Hematopoietic multipotent progenitor cell (in vitro differentiated cells): ENCODE results near the gene UBE2D1. TPM values are rescaled to one million over a fixed set of nuclear protein-coding genes. Genes with fewer than 3 reads are reported as not detected.

ENCODE experiments used
- DNase-seq, 3 donors: peaks; one replicate each; pipeline ENCODE4 v3.0.0-alpha.2; 2011 to 2015; ENCODE audit warnings: low read depth in 2 of 3, low spot score in 2 of 3
- total RNA-seq: library from RNA; depleted of rRNA; stranded (reverse); fragments of >200 nt; gene quantifications from one replicate; pipeline ENCODE4 v1.2.3, GENCODE V29; 2012

The UBE2D1 gene
- total RNA-seq, 1 donor, result 12.7 TPM

DNA sequence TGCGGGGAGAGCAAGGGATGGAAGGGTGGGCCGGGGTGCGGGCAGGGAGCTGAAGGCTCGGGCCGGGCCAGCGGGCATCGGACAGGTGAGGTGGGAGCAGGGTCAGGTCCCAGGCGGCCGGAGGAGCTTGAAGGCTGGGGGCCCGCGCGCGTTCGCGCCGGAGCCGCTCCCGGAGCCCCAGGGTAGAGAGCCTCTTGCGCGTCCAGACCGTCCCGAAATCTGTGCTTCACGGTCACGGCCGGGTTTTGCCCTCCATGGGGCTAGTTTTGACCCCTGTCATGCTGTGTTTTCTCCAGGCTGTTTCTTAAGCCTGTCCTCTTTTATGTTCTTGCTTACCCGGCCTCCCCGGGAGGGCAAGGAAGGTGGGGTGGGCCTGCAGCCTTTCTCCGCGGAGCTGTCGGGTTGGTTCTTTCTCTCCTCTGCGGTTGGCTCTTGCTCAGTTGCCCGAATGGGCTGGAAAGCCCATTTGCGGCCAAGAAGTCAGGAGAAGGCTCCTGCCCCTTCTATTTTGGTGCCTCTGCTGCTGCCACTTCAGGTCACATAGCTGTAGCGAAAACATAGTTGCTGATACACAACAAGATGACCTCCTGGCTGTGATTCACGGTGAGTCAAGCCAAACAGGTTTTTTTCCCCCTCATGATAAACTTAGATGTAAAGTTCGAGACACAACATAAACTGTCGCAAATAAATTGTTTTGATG, 650 bp downstream of the UBE2D1 start:
- peak in 2 of 3 donors; percentile 11 to 16 for DNase-seq

GRCh38 chr10:58336242-58336641, 1.4 kb downstream of the UBE2D1 start:
- no peak for DNase-seq

- no peak for DNase-seq
Measured at GRCh38 chr10:58341422-58341821, 6.6 kb downstream of the UBE2D1 start.

DNA sequence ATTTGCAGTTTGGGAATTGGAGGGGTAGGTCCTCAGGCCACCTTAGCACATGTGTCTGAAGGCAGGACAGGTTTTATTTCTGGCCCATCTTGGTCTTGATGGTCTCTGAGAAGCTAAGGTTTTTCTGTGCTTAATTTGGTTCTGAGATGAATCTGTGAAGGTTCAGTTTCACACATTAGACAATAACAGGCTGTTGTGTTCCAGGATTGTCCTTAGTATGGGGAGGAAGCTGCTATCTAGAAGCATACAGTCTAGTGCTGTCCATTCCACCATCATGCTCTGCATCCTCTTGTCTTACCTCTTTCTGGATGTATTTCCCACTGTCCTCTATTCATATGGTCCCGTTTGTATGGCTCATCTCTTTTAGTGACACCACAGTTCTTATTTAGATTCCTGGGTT, 7.1 kb downstream of the UBE2D1 start:
- no peak for DNase-seq

DNA sequence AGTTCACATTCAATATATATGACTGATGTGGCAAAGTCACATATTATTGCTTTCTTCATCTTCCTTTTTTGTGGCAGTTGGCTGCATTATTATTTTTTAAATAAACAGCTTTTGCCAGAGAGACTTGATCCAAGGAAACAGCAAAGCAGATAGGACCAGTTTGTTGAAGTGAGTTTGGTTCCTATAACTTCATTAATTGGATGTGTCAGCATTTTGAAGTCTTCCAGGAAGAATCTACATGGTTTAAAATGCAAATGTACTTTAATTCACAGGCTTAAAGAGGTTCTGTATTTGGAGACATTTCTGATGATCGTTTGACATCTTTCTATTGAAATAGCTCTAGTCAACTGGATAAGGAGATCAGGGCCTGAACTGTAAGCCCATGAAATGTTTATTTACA, 13.2 kb downstream of the UBE2D1 start:
- DNase-seq, result no peak

- DNase-seq, result no peak
Measured at GRCh38 chr10:58348571-58349033, 13.8 kb downstream of the UBE2D1 start.

DNA sequence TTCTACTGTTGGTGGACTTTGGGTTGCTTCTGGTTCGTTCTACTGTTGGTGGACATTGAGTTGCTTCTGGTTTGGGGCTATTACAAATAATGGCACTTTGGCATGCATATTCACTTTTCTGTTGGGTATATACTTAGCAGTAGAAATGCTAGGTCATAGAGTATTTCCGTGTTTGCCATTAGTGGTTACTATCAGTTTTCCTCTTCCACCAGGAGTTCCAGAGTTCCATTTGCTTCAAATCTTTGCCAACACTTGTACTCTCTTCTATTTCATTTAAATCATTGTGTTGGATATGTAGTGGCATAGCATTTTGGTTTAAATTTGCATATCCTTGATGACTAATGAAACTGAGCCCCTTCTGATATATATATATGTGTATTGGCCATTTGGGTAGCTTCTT, 15.2 kb downstream of the UBE2D1 start:
- no peak for DNase-seq

DNA sequence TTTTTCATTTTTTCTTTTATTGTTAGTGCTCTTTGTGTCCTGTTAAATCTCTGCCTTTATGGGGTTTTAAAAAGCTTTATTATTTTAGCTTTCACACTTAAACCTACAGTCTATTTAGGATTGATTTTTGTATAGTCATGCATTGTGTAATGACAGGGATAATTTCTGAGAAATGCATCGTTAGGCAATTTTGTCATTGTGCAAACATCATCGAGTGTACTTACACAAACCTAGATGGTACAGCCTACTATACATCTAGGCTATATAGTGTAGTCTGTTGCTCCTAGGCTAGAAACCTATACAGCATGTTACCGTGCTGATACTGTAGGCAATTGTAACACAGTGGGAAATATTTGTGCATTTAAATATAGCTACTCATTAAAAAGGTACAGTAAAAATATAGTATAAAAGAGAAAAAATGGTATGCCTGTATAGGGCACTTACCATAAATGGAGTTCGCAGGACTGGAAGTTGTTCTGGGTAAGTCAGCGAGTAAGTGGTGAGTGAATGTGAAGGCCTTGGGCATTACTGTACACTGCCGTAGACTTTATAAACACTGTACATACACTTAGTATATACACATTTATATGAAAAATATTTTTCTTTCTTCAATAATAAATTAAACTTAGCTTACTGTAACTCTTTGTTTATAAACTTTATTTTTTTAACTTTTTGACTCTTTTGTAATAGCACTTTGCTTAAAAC, 16.0 kb downstream of the UBE2D1 start:
- DNase-seq, result no peak

DNA sequence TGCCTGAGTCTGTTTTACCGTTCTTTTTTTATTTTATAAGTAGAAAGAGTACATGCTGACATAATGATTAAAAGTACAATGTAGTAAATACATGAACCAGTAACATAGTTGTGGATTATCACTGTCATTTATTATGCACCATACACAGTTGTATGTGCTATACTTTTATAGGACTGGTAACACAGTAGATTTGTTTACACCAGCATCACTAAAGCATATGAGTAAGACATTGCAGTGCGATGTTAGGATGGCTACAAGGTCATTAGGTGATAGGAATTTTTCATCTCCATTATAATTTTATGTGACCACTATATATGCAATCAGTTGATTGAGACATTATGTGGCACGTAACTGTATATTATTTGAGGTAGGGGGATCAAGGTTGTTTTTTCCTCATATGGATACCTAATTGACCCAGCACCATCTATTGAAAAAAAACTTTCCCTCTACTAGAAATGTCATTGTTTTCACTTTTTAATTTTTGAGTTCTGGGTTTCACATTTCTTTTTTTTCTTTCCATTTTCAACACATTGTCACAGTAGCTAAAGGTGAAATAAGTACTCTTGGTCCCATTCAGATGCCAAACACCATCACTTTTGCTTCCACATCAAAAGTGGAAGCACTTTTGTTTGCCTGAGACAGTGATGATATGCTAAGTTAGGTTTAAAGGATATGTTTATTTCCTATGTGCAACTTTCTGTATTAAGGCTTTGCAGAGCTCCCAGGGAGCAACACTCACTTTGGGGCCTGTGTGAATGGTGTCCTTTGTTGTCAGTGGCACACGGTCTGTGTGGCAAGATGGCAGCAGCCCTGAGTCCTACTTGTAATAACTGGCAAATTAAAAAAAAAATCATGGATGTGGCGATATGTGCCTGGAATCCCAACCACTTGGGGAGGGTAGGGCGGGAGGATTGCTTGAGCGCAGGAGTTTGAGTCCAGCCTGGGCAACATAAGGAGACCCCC, 17.1 kb downstream of the UBE2D1 start:
- no peak for DNase-seq

GRCh38 chr10:58352956-58353610, 18.3 kb downstream of the UBE2D1 start:
- no peak for DNase-seq

DNA sequence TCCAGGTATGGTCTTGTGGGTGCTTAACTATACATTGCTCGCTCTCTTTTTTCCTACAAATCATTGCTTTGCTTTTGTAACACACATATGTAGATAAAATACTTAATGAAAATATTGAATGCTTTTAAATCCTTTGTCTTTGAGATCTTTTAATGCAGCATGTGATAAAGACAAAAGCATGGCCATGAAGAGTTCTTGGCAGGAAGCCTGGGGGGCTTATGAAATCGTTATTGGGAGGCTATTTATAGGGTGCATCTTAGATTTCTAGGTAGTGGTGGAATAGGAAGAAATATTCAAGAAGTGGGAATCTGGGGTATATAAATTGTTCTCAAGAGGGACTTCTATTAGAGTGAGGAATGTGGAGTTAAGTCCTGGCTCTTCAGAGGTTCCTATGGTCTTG, 21.9 kb downstream of the UBE2D1 start:
- no peak for DNase-seq

DNA sequence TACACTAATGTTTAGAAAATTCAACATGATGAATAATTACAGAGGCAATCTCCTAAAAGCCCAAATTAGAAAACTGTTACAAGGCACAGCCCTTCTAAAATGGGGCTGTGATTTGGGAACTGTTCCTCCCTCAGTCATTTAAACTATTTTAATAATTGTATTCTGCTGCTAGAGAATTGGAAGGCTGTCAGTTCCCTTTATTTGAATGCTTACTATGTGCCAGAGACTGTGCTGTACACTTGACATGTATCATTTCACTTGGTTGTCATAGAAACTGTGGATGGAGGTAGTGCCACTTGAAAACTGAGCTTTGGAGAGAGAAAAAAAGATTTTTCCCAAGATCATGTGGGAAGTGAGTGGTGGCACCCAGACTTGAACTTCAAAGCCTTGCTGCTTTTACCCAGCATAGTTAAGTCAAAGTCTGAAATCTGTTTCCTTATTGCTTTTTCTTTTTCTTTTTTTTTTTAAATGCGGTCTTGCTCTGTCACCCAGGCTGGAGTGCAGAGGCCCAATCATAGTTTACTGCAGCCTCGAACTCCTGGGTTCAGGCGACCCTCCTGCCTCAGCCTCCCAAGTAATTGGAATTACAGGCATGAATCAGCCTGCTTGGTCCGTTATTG, 23.6 kb downstream of the UBE2D1 start:
- DNase-seq, result no peak

DNA sequence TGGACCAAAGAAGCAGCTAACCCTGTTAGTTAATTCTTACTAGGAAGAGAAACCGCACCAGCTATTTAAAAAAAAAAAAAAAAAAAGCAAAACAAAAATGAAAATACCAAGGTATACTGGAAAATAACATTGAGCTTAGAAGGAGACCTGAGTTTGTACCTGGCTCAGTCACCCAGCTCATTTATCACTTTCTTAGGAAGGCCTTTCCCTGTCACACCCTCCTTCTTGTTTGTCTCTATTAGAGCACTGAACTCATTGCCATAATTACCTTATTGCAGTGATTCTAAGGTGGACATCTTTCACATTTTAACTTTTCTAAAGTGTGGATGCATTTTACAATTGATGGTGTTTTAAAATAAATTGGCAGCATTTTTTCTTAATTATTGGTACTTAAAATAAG, 24.1 kb downstream of the UBE2D1 start:
- DNase-seq, result no peak

DNA sequence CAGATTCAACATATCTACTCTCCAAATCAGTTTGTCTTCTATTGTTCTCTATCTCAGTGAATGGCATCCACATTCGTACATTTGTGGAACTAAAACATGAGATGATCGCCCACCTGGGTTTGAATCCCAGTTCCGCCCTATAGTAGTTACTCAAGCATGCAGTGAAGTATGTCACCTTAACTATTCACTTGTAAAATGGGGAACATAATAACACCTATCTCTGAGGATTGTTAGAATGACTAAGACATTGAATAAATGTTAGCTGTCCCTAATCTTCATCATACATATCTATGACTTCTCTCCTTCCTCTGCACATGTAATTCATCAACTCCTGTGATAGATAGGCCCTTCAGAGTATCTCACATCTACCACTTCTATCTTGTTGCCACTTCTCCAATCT, 24.7 kb downstream of the UBE2D1 start:
- no peak for DNase-seq

GRCh38 chr10:58360412-58361004, 25.7 kb downstream of the UBE2D1 start:
- no peak for DNase-seq

DNA sequence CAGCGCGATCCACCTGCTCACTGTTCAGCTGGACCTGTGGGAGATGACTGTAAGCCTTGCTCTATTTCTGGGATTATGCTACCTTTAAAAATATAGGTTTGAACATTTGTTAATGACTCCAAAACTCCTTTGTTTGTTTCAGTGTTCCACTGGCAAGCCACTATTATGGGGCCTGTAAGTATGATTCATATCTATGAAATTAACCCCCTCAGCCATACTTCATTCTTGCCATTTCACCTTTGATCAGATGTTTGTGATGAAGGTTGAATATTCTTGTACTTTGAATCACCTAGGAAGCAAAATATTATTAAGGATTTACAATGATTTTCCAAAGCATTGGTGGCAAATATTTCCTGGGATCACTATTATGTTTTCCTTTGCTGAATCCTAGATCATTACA, 26.5 kb downstream of the UBE2D1 start:
- DNase-seq, result no peak

GRCh38 chr10:58362027-58362789, 27.4 kb downstream of the UBE2D1 start:
- no peak for DNase-seq

- DNase-seq, result no peak
Measured at GRCh38 chr10:58367069-58367468, 32.3 kb downstream of the UBE2D1 start.

DNA sequence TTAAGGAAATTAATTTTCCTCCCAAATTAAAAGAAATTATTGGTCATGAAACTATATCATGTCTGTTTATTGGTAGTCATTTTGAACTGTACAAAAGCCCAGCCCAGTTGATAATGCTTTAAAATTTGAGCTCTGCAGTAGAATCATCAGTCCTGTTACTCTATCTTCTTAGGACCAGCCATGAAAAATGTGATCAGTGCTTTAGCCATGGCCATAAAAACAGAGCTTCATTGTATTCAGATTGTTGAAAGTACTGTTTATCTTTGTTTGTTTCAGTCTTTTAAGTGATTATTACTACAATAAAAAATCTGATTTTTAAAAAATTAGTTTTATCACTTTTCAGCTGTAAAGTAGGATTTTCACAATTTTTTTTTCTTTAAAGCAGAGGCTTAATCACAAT, 36.7 kb downstream of the UBE2D1 start:
- no peak for DNase-seq
